ENCODE results near the gene LRP1B. TPM values are rescaled to one million over a fixed set of nuclear protein-coding genes. Genes with fewer than 3 reads are reported as not detected.

Gene LRP1B
- total and polyA plus RNA-seq, 4 donors = 0.01 to 0.84 (median 0.17) TPM

- no peak for TF ChIP-seq JUND (IDR thresholded peaks at IDR 0.05)
These were observed 231.1 kb downstream of the LRP1B start (continued) for GRCh38 chr2:141899740-141900139.

- H3K36me3 ChIP-seq (ENCODE audit: control insufficient read depth in 4 of 4, insufficient read depth in 3 of 4, low read depth in 1 of 4, low read length in 3 of 4) = no peaks in the 10 kb centered on the region
- 83% methylated on average over 1 of the region's 1 CpG for WGBS
- H3K4me1 ChIP-seq (ENCODE audit: control insufficient read depth in 4 of 4, insufficient read depth in 4 of 4, low read length in 3 of 4) = no peaks in the 10 kb centered on the region
- no peak overlapping the region for H3K9ac ChIP-seq (ENCODE audit: low read depth in 1 of 2, low read length in 2 of 2)
- no peak overlapping the region for H3K27ac ChIP-seq (ENCODE audit: low read depth in 1 of 2, low read length in 2 of 2)
- H3K4me3 ChIP-seq (ENCODE audit: low read depth in 1 of 3, low read length in 3 of 3) = no peak overlapping the region
- H3K9me3 ChIP-seq (ENCODE audit: control insufficient read depth in 4 of 4, low read length in 3 of 4) = no peaks in the 10 kb centered on the region
- no peak for DNase-seq (ENCODE audit: low spot score)
- no peaks in the 10 kb centered on the region for H3K27me3 ChIP-seq (ENCODE audit: control insufficient read depth in 4 of 4, insufficient read depth in 4 of 4, low read length in 3 of 4)
- TF ChIP-seq EGR1 (IDR thresholded peaks at IDR 0.05; ENCODE audit: low read depth in 2 of 2) = no peak
- no peak for TF ChIP-seq CTCF (IDR thresholded peaks at IDR 0.05; ENCODE audit: low read depth, low read length, missing input control)
- no peak for TF ChIP-seq RXRA (IDR thresholded peaks at IDR 0.05)
- TF ChIP-seq, protein P1, sequence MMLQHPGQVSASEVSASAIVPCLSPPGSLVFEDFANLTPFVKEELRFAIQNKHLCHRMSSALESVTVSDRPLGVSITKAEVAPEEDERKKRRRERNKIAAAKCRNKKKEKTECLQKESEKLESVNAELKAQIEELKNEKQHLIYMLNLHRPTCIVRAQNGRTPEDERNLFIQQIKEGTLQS (IDR thresholded peaks at IDR 0.05) = no peak
- TF ChIP-seq, protein P2, sequence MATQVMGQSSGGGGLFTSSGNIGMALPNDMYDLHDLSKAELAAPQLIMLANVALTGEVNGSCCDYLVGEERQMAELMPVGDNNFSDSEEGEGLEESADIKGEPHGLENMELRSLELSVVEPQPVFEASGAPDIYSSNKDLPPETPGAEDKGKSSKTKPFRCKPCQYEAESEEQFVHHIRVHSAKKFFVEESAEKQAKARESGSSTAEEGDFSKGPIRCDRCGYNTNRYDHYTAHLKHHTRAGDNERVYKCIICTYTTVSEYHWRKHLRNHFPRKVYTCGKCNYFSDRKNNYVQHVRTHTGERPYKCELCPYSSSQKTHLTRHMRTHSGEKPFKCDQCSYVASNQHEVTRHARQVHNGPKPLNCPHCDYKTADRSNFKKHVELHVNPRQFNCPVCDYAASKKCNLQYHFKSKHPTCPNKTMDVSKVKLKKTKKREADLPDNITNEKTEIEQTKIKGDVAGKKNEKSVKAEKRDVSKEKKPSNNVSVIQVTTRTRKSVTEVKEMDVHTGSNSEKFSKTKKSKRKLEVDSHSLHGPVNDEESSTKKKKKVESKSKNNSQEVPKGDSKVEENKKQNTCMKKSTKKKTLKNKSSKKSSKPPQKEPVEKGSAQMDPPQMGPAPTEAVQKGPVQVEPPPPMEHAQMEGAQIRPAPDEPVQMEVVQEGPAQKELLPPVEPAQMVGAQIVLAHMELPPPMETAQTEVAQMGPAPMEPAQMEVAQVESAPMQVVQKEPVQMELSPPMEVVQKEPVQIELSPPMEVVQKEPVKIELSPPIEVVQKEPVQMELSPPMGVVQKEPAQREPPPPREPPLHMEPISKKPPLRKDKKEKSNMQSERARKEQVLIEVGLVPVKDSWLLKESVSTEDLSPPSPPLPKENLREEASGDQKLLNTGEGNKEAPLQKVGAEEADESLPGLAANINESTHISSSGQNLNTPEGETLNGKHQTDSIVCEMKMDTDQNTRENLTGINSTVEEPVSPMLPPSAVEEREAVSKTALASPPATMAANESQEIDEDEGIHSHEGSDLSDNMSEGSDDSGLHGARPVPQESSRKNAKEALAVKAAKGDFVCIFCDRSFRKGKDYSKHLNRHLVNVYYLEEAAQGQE (IDR thresholded peaks at IDR 0.05) = no peak
- no peak for TF ChIP-seq HNF4G (IDR thresholded peaks at IDR 0.05)
- TF ChIP-seq TAF1 (conservative IDR thresholded peaks at IDR 0.05) = no peak
- TF ChIP-seq YY1 (IDR thresholded peaks at IDR 0.05) = no peak
- TF ChIP-seq FOXA1 (IDR thresholded peaks at IDR 0.05) = no peak
- TF ChIP-seq GABPA (IDR thresholded peaks at IDR 0.05 in 1 of 2, conservative IDR thresholded peaks at IDR 0.05 in 1 of 2) = no peak
These were observed 241.0 kb downstream of the LRP1B start for GRCh38 chr2:141889788-141890187.

- DNase-seq (ENCODE audit: low spot score) = no peak
- H3K9ac ChIP-seq (ENCODE audit: low read depth in 1 of 2, low read length in 2 of 2) = no peak overlapping the region
- no peaks in the 10 kb centered on the region for H3K4me1 ChIP-seq (ENCODE audit: control insufficient read depth in 4 of 4, insufficient read depth in 4 of 4, low read length in 3 of 4)
- H3K4me3 ChIP-seq (ENCODE audit: low read depth in 1 of 3, low read length in 3 of 3) = no peak overlapping the region
- H3K27me3 ChIP-seq (ENCODE audit: control insufficient read depth in 4 of 4, insufficient read depth in 4 of 4, low read length in 3 of 4) = no peaks in the 10 kb centered on the region
- no peaks in the 10 kb centered on the region for H3K36me3 ChIP-seq (ENCODE audit: control insufficient read depth in 4 of 4, insufficient read depth in 3 of 4, low read depth in 1 of 4, low read length in 3 of 4)
- 77% methylated on average over 1 of the region's 1 CpG for WGBS
- no peaks in the 10 kb centered on the region for H3K9me3 ChIP-seq (ENCODE audit: control insufficient read depth in 4 of 4, low read length in 3 of 4)
- no peak overlapping the region for H3K27ac ChIP-seq (ENCODE audit: low read depth in 1 of 2, low read length in 2 of 2)
- TF ChIP-seq TAF1 (conservative IDR thresholded peaks at IDR 0.05) (no peak), YY1 (IDR thresholded peaks at IDR 0.05) (no peak), EGR1 (IDR thresholded peaks at IDR 0.05; ENCODE audit: low read depth in 2 of 2) (no peak), FOXA2 (IDR thresholded peaks at IDR 0.05) (no peak), ZBTB33 (IDR thresholded peaks at IDR 0.05) (no peak), NR2F2 (IDR thresholded peaks at IDR 0.05) (no peak), HNF4A (conservative IDR thresholded peaks at IDR 0.05) (no peak), SP1 (IDR thresholded peaks at IDR 0.05) (no peak)
- TF ChIP-seq, protein P2 (IDR thresholded peaks at IDR 0.05) = no peak
These were observed 241.7 kb downstream of the LRP1B start for GRCh38 chr2:141888987-141889555.
